Adrenal gland (tissue), 12 donors: ENCODE measurements around the gene TXNDC11. TPM values are rescaled to one million over a fixed set of nuclear protein-coding genes. Genes with fewer than 3 reads are reported as not detected.

Experiments used
- DNase-seq, 7 donors: peaks; one replicate each; pipeline ENCODE4 v3.0.0-alpha.2; 2019 to 2020
- H3K27ac ChIP-seq, 5 donors: fragments of 200-600 bp; sonication (generic) in 4 of 5; 1 replicate in 3 of 5; 2 replicates in 2 of 5; pipeline versions ENCODE4 v1.5.1 to v1.8.0; 2016 to 2020; ENCODE audit warnings: mild to moderate bottlenecking in 1 of 5
- H3K27me3 ChIP-seq: fragments of 200-600 bp; 2 replicates; pipeline ENCODE4 v1.8.0; 2021
- H3K36me3 ChIP-seq, 2 donors: fragments of 200-600 bp; replicated peaks in 1 of 2; 1 replicate in 1 of 2; 2 replicates in 1 of 2; pipeline versions ENCODE4 v1.5.1 to v1.8.0; 2018 to 2022
- H3K4me1 ChIP-seq, 2 donors: fragments of 200-600 bp; replicated peaks in 1 of 2; 1 replicate in 1 of 2; 2 replicates in 1 of 2; pipeline versions ENCODE4 v1.5.1 to v1.8.0; 2018 to 2021
- H3K4me3 ChIP-seq, 4 donors: fragments of 200-600 bp; sonication (generic) in 3 of 4; one replicate each; pipeline ENCODE4 v1.5.1; 2016 to 2018
- H3K9me3 ChIP-seq, 3 donors: fragments of 200-600 bp; sonication (generic) in 1 of 3; replicated peaks in 1 of 3; 1 replicate in 2 of 3; 2 replicates in 1 of 3; pipeline versions ENCODE4 v1.5.1 to v1.8.0; 2016 to 2021
- POLR2A ChIP-seq, 2 donors: fragments of 450-650 bp; IDR thresholded peaks; one replicate each; pipeline ENCODE4 v1.6.1; 2017; ENCODE audit warnings: antibody characterized with exemption in 2 of 2, mild to moderate bottlenecking in 2 of 2, moderate library complexity in 1 of 2
- WGBS, 4 donors: extraction: QIAGEN DNeasy Blood & Tissue Kit in 2 of 4; methylation state at CpG; one replicate each; pipeline versions ENCODE4 v1.1.5 to v1.1.7; 2013 to 2017; 5-methylcytosine and 5-hydroxymethylcytosine counted together
- intact Hi-C, 2 donors: fragments of 100-400 bp; cut with DNase I; formaldehyde crosslinking; loops; one replicate each; pipeline versions ENCODE4 v1.14.1 to v1.15.0; 2022 to 2023
- polyA plus RNA-seq, 3 donors: library from polyadenylated mRNA; stranded (reverse); fragments of 200-250 nt in 2 of 3; fragments of 350-450 nt in 1 of 3; fragmentation: Illumina TruSeq in 1 of 3; extraction: RNeasy Lipid Tissue Mini Kit (QIAGEN cat#74804) in 1 of 3; gene quantifications; one replicate each; pipeline ENCODE4 v1.2.3, GENCODE V29; 2013 to 2014
- total RNA-seq, 9 donors: library from RNA; depleted of rRNA in 4 of 9; stranded (reverse); fragments of >200 nt in 4 of 9; fragments of 120-200 nt in 1 of 9; fragmentation: NEBNext Ultra II Directional in 1 of 9; extraction: Animal tissue kit (Norgen Biotek cat#: 25700) in 1 of 9; gene quantifications; one replicate each; pipeline versions ENCODE4 v1.1.0 to v1.2.4, GENCODE V29; 2013 to 2023
- TF ChIP-seq, protein P1 (sequence below), 6 experiments: fragments of 450-650 bp in 4 of 6; fragments of 200-600 bp in 2 of 6; sonication (generic) in 1 of 6; IDR thresholded peaks; 1 replicate in 5 of 6; 2 replicates in 1 of 6; pipeline versions ENCODE4 v1.5.1 to v1.8.0; 2016 to 2021; ENCODE audit warnings: antibody characterized with exemption in 6 of 6, mild to moderate bottlenecking in 2 of 6, moderate library complexity in 1 of 6
- donor health status: healthy with polysubstance abuse.
- donor health status: Bipolar disorder and iron deficiency.
- donor health status: DM: yes; HTN: yes; CAD: no.
- donor health status: DM: no; HTN: no; CAD: no.
- donor health status: DM: no; HTN: no; CAD: no.
- donor health status: DM: yes; HTN: yes; CAD: no.

TXNDC11 gene
- total and polyA plus RNA-seq, 12 donors = 33.5 to 78.1 (median 50.4) TPM

DNA sequence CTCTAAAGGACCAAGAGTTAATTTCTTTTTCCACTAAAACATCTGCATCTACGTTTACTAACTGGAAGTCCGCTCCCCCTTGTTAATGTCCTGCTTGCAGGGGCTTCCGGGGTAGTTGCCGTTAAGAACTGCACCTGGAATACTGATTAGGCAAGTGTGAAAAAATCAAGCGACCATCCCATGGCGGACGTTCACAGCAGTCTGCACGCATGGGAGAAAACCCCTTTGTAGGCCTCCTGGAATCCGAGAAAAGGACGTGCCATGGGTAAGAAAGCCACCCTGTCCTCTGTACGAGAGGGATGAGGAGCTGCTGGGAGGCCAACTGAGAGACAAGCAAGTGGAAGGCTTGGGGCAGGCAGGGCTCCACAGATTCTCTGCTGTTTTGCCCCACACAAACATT lies 59.5 kb downstream of the TXNDC11 start:
- Histone ChIP-seq H3K4me1 (peaks cover 8 to 16% of the 10 kb centered on the region in 2 donors), H3K9me3 (no peaks in the 10 kb centered on the region), H3K27ac (no peak overlapping the region), H3K36me3 (peaks cover 0 to 75% of the 10 kb centered on the region in 2 donors), H3K27me3 (no peaks in the 10 kb centered on the region), H3K4me3 (no peak overlapping the region)
- WGBS, 4 donors = 89 to 92% (median 90%) methylated on average over 10 to 11 of the region's 11 CpGs
- TF ChIP-seq, protein P1, sequence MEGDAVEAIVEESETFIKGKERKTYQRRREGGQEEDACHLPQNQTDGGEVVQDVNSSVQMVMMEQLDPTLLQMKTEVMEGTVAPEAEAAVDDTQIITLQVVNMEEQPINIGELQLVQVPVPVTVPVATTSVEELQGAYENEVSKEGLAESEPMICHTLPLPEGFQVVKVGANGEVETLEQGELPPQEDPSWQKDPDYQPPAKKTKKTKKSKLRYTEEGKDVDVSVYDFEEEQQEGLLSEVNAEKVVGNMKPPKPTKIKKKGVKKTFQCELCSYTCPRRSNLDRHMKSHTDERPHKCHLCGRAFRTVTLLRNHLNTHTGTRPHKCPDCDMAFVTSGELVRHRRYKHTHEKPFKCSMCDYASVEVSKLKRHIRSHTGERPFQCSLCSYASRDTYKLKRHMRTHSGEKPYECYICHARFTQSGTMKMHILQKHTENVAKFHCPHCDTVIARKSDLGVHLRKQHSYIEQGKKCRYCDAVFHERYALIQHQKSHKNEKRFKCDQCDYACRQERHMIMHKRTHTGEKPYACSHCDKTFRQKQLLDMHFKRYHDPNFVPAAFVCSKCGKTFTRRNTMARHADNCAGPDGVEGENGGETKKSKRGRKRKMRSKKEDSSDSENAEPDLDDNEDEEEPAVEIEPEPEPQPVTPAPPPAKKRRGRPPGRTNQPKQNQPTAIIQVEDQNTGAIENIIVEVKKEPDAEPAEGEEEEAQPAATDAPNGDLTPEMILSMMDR (IDR thresholded peaks at IDR 0.05) = no peak
- TF ChIP-seq POLR2A (IDR thresholded peaks at IDR 0.05) = no peak
- DNase-seq = peak in 1 of 7 donors; percentile 39
- intact Hi-C loops = no loop called here

DNA sequence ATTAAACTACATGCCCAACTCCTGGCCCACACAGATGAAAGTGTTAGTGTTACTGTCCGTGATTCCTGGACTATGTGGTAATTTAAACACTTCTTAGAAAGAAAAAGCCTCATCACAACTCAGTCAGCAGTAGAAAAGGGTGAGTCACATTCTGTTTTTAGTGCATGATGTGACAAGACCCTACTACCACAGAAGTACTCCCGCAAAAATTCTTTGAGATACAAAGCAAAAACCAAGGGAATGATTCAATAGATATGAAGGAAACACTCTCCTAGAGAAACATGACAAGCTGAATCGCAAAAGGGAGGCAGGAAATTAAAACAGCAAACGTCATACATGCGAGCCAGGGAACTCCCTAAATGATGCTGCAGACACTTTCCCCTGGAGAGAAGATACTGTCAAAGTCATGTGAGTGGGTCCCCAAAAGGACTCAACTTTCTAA lies 60.0 kb downstream of the TXNDC11 start:
- no peak for DNase-seq
- WGBS, 4 donors = 65 to 82% (median 76%) methylated on average over 5 of the region's 5 CpGs
- H3K27me3 ChIP-seq = no peaks in the 10 kb centered on the region
- TF ChIP-seq, protein P1 (IDR thresholded peaks at IDR 0.05) = no peak
- no peak for TF ChIP-seq POLR2A (IDR thresholded peaks at IDR 0.05)
- intact Hi-C loops = no loop called here
- H3K9me3 ChIP-seq = no peaks in the 10 kb centered on the region
- peaks cover 13 to 21% of the 10 kb centered on the region in 2 donors for H3K4me1 ChIP-seq
- peaks cover 0 to 75% of the 10 kb centered on the region in 2 donors for H3K36me3 ChIP-seq
- no peak overlapping the region for H3K4me3 ChIP-seq
- no peak overlapping the region for H3K27ac ChIP-seq

DNA sequence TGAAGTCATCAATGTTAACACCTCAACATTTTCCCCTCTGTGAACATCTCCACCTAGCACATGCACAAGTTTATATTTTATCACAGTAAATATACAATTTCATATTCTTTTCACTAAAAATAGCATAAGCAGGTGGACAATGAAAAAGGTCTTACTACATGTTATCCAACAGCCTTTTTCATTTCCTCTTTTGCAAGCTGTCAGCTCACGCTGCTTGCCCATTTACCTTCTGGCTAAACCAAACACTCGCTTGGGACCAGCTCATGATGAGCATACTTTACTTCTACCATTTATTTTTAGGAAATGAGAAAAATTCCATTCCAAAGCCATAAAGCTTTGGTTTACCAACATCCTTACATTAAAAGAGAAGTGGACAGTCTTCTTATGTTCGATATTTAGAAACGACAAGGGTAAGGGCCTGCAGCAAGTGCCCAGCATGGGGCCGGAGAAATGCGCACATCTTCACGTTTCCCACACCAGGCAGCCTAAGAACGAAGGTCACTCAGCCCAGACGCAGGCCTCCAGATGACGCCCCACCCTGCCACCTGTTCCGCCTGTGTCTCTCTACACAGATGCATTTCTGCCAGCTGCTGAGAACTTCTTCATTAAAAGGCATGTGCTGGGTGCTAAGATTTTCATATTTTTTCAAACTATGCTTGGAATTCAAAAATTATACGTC lies 60.5 kb downstream of the TXNDC11 start:
- Histone ChIP-seq H3K36me3 (peaks cover 0 to 75% of the 10 kb centered on the region in 2 donors), H3K4me1 (peaks cover 14 to 21% of the 10 kb centered on the region in 2 donors), H3K4me3 (no peak overlapping the region), H3K9me3 (no peaks in the 10 kb centered on the region), H3K27me3 (no peaks in the 10 kb centered on the region), H3K27ac (no peak overlapping the region)
- intact Hi-C loops = no loop called here
- TF ChIP-seq, protein P1 (IDR thresholded peaks at IDR 0.05) = no peak
- TF ChIP-seq POLR2A (IDR thresholded peaks at IDR 0.05) = no peak
- 81 to 89% (median 85%) methylated on average over 12 of the region's 12 CpGs for WGBS, 4 donors
- DNase-seq = peak in 1 of 7 donors; percentile 49

DNA sequence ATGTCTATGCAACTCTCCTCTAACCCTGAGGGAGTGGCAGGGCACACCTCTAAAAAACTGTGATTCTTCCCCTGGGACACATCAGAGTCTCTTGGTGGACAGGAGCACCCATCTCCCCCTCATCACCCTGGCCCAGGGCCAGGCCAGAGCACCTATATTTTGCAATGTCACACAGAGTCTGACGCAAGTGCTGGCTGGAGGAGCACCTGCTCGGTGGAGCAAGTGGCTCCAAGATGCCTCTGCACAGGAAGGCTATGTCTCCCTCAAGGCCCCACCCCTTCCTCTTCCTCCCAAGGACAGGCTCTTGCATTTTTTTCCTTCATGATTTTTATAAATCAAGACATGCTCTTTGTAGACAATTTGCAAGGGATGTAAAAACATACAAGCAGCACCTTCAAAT lies 61.1 kb downstream of the TXNDC11 start:
- Histone ChIP-seq H3K27ac (no peak overlapping the region), H3K4me3 (no peak overlapping the region), H3K27me3 (no peaks in the 10 kb centered on the region), H3K36me3 (peaks cover 0 to 75% of the 10 kb centered on the region in 2 donors), H3K4me1 (peaks cover 14 to 21% of the 10 kb centered on the region in 2 donors), H3K9me3 (no peaks in the 10 kb centered on the region)
- TF ChIP-seq POLR2A (IDR thresholded peaks at IDR 0.05) = no peak
- TF ChIP-seq, protein P1 (IDR thresholded peaks at IDR 0.05) = no peak
- WGBS, 4 donors = 18 to 38% (median 29%) methylated on average over 2 of the region's 2 CpGs
- intact Hi-C loops = no loop called here
- no peak for DNase-seq
